HepG2 (cell line): ENCODE measurements around the gene CMC4. TPM values are rescaled to one million over a fixed set of nuclear protein-coding genes. Genes with fewer than 3 reads are reported as not detected.
A peak's percentile ranks its signal among the peaks of the same experiment; 100 is the strongest.

ENCODE experiments used
- GATAD1 ChIP-seq: IDR thresholded peaks from 2 replicates; pipeline ENCODE4 v1.6.1; 2016; ENCODE audit warnings: missing genetic modification reagents, missing compliant biosample characterization
- HMG20A ChIP-seq: IDR thresholded peaks from 2 replicates; pipeline ENCODE4 v1.6.1; 2016; ENCODE audit warnings: borderline replicate concordance
- MTA1 ChIP-seq: sonication (generic); formaldehyde crosslinking; IDR thresholded peaks from 2 replicates; pipeline ENCODE4 v1.4.0; 2020; ENCODE audit warnings: missing genetic modification reagents, mild to moderate bottlenecking, borderline replicate concordance
- PRPF4 ChIP-seq: fragments of 200-400 bp; formaldehyde crosslinking; IDR thresholded peaks from 2 replicates; pipeline ENCODE4 v1.6.1; 2016; ENCODE audit warnings: low read length, low read depth; ENCODE audit not compliant: poor library complexity, severe bottlenecking
- SIN3B ChIP-seq: fragments of 150-350 bp; IDR thresholded peaks from 2 replicates; pipeline ENCODE4 v1.6.1; 2014; ENCODE audit warnings: low read length
- THAP11 ChIP-seq: IDR thresholded peaks from 2 replicates; pipeline ENCODE4 v1.6.1; 2016; ENCODE audit warnings: missing biosample characterization, missing genetic modification reagents
- ZFP36L1 ChIP-seq: sonication (generic); formaldehyde crosslinking; IDR thresholded peaks from 2 replicates; pipeline ENCODE4 v1.8.0; 2022; ENCODE audit warnings: mild to moderate bottlenecking, missing genetic modification reagents, moderate library complexity
- ZFP82 ChIP-seq: sonication (generic); formaldehyde crosslinking; IDR thresholded peaks from 2 replicates; pipeline ENCODE4 v1.5.1; 2020; ENCODE audit warnings: mild to moderate bottlenecking, missing genetic modification reagents, borderline replicate concordance
- ZFY ChIP-seq: sonication (generic); formaldehyde crosslinking; IDR thresholded peaks from 2 replicates; pipeline ENCODE4 v1.4.0; 2020; ENCODE audit warnings: missing genetic modification reagents
- ZNF207 ChIP-seq: fragments of 450-650 bp; IDR thresholded peaks from 2 replicates; pipeline ENCODE4 v1.6.1; 2016; ENCODE audit warnings: antibody characterized with exemption, borderline replicate concordance
- ZNF709 ChIP-seq: sonication (generic); formaldehyde crosslinking; IDR thresholded peaks from 2 replicates; pipeline ENCODE4 v1.5.0; 2020; ENCODE audit warnings: mild to moderate bottlenecking, missing genetic modification reagents
- ZNF746 ChIP-seq: sonication (generic); formaldehyde crosslinking; IDR thresholded peaks from 2 replicates; pipeline ENCODE4 v1.8.0; 2022; ENCODE audit warnings: mild to moderate bottlenecking, missing genetic modification reagents
- ZNF788 ChIP-seq: sonication (generic); formaldehyde crosslinking; IDR thresholded peaks from 2 replicates; pipeline ENCODE4 v1.5.0; 2020; ENCODE audit warnings: mild to moderate bottlenecking, missing genetic modification reagents, borderline replicate concordance
- ZNF83 ChIP-seq: sonication (generic); formaldehyde crosslinking; IDR thresholded peaks from 2 replicates; pipeline ENCODE4 v1.4.0; 2020; ENCODE audit warnings: missing genetic modification reagents, mild to moderate bottlenecking, borderline replicate concordance
- polyA plus RNA-seq, 8 experiments: library from polyadenylated mRNA; depleted of rRNA in 3 of 8; stranded (reverse) in 7 of 8; unstranded in 1 of 8; fragments of >200 nt; fragmentation: Illumina TruSeq in 4 of 8; extraction: Trizol in 4 of 8; gene quantifications; 2 replicates each; pipeline versions ENCODE4 v1.2.1 to v1.2.3, GENCODE V29; 2011 to 2016; ENCODE audit warnings: low read depth in 4 of 8, missing spikeins in 1 of 8, mixed read lengths in 1 of 8; ENCODE audit not compliant: insufficient read depth in 1 of 8
- total RNA-seq, 5 experiments: library from RNA; depleted of rRNA; stranded (reverse); fragments of >200 nt; fragmentation: Illumina TruSeq; extraction: Trizol; gene quantifications; 2 replicates each; pipeline ENCODE4 v1.2.3, GENCODE V29; 2016; ENCODE audit warnings: low read depth in 1 of 5
- TF ChIP-seq, protein P1 (sequence below): fragments of 450-650 bp; IDR thresholded peaks from 2 replicates; pipeline ENCODE4 v1.6.1; 2016
- TF ChIP-seq, protein P2 (sequence below): sonication (generic); formaldehyde crosslinking; IDR thresholded peaks from 2 replicates; pipeline ENCODE4 v1.8.1; 2023; ENCODE audit warnings: mild to moderate bottlenecking, missing genetic modification reagents
- TF ChIP-seq, protein P3 (sequence below): sonication (generic); formaldehyde crosslinking; conservative IDR thresholded peaks from 2 replicates; pipeline ENCODE4 v1.8.1; 2023; ENCODE audit warnings: missing genetic modification reagents
- TF ChIP-seq, protein P4 (sequence below): sonication (generic); formaldehyde crosslinking; IDR thresholded peaks from 2 replicates; pipeline ENCODE4 v1.4.0; 2020; ENCODE audit warnings: missing genetic modification reagents
- TF ChIP-seq, protein P5 (sequence below): sonication (generic); formaldehyde crosslinking; IDR thresholded peaks from 2 replicates; pipeline ENCODE4 v1.9.0; 2021; ENCODE audit warnings: missing genetic modification reagents, mild to moderate bottlenecking, borderline replicate concordance
- TF ChIP-seq, protein P6 (sequence below): sonication (generic); formaldehyde crosslinking; IDR thresholded peaks from 2 replicates; pipeline ENCODE4 v1.8.1; 2022; ENCODE audit warnings: mild to moderate bottlenecking, missing genetic modification reagents

The CMC4 gene
- total and polyA plus RNA-seq, 2 of the 13 experiments (the other 11 are each of a cell fraction or from before 2014, with no cell fraction given) = 5.6 to 11.5 TPM

- TF ChIP-seq, protein P1, sequence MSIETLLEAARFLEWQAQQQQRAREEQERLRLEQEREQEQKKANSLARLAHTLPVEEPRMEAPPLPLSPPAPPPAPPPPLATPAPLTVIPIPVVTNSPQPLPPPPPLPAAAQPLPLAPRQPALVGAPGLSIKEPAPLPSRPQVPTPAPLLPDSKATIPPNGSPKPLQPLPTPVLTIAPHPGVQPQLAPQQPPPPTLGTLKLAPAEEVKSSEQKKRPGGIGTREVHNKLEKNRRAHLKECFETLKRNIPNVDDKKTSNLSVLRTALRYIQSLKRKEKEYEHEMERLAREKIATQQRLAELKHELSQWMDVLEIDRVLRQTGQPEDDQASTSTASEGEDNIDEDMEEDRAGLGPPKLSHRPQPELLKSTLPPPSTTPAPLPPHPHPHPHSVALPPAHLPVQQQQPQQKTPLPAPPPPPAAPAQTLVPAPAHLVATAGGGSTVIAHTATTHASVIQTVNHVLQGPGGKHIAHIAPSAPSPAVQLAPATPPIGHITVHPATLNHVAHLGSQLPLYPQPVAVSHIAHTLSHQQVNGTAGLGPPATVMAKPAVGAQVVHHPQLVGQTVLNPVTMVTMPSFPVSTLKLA = peak; percentile 81
- TF ChIP-seq ZNF83 (CRISPR knock-in tag) (no peak), ZFP36L1 (CRISPR knock-in tag) (no peak), MTA1 (CRISPR knock-in tag) (peak; percentile 41; the same call in 1 of the 2 replicates), ZNF746 (CRISPR knock-in tag) (peak; percentile 88; the same call in 1 of the 2 replicates), THAP11 (CRISPR knock-in tag) (peak; percentile 77), SIN3B (no peak), ZNF207 (no peak), ZNF709 (CRISPR knock-in tag) (peak; percentile 75; the same call in 1 of the 2 replicates), HMG20A (CRISPR knock-in tag) (peak; percentile 3; the same call in 1 of the 2 replicates), PRPF4 (no peak), GATAD1 (CRISPR knock-in tag) (peak; percentile 79; the same call in 1 of the 2 replicates), ZFY (CRISPR knock-in tag) (peak; percentile 78), ZFP82 (CRISPR knock-in tag) (0 out of 2 replicates have a peak, but pooled peaks have one; percentile 27), ZNF788 (CRISPR knock-in tag) (peak; percentile 67; the same call in 1 of the 2 replicates)
- TF ChIP-seq, protein P2, sequence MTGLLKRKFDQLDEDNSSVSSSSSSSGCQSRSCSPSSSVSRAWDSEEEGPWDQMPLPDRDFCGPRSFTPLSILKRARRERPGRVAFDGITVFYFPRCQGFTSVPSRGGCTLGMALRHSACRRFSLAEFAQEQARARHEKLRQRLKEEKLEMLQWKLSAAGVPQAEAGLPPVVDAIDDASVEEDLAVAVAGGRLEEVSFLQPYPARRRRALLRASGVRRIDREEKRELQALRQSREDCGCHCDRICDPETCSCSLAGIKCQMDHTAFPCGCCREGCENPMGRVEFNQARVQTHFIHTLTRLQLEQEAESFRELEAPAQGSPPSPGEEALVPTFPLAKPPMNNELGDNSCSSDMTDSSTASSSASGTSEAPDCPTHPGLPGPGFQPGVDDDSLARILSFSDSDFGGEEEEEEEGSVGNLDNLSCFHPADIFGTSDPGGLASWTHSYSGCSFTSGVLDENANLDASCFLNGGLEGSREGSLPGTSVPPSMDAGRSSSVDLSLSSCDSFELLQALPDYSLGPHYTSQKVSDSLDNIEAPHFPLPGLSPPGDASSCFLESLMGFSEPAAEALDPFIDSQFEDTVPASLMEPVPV = peak; percentile 62; the same call in 1 of the 2 replicates
- TF ChIP-seq, protein P3, sequence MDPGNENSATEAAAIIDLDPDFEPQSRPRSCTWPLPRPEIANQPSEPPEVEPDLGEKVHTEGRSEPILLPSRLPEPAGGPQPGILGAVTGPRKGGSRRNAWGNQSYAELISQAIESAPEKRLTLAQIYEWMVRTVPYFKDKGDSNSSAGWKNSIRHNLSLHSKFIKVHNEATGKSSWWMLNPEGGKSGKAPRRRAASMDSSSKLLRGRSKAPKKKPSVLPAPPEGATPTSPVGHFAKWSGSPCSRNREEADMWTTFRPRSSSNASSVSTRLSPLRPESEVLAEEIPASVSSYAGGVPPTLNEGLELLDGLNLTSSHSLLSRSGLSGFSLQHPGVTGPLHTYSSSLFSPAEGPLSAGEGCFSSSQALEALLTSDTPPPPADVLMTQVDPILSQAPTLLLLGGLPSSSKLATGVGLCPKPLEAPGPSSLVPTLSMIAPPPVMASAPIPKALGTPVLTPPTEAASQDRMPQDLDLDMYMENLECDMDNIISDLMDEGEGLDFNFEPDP (CRISPR knock-in tag) = no peak
- TF ChIP-seq, protein P4, sequence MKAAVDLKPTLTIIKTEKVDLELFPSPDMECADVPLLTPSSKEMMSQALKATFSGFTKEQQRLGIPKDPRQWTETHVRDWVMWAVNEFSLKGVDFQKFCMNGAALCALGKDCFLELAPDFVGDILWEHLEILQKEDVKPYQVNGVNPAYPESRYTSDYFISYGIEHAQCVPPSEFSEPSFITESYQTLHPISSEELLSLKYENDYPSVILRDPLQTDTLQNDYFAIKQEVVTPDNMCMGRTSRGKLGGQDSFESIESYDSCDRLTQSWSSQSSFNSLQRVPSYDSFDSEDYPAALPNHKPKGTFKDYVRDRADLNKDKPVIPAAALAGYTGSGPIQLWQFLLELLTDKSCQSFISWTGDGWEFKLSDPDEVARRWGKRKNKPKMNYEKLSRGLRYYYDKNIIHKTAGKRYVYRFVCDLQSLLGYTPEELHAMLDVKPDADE (CRISPR knock-in tag) = no peak
- TF ChIP-seq, protein P5, sequence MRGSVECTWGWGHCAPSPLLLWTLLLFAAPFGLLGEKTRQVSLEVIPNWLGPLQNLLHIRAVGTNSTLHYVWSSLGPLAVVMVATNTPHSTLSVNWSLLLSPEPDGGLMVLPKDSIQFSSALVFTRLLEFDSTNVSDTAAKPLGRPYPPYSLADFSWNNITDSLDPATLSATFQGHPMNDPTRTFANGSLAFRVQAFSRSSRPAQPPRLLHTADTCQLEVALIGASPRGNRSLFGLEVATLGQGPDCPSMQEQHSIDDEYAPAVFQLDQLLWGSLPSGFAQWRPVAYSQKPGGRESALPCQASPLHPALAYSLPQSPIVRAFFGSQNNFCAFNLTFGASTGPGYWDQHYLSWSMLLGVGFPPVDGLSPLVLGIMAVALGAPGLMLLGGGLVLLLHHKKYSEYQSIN (CRISPR knock-in tag) = no peak
- TF ChIP-seq, protein P6, sequence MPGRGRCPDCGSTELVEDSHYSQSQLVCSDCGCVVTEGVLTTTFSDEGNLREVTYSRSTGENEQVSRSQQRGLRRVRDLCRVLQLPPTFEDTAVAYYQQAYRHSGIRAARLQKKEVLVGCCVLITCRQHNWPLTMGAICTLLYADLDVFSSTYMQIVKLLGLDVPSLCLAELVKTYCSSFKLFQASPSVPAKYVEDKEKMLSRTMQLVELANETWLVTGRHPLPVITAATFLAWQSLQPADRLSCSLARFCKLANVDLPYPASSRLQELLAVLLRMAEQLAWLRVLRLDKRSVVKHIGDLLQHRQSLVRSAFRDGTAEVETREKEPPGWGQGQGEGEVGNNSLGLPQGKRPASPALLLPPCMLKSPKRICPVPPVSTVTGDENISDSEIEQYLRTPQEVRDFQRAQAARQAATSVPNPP (CRISPR knock-in tag) = 0 out of 2 replicates have a peak, but pooled peaks have one; percentile 54
Observed at GRCh38 chrX:155026727-155027508, 44.0 kb downstream of the CMC4 start, which contains the start of gene FUNDC2 (continued).
